Measurements from ENCODE around the gene NGRN. TPM values are rescaled to one million over a fixed set of nuclear protein-coding genes. Genes with fewer than 3 reads are reported as not detected.
"Not testable (repeated sequence)": the region's sequence is repeated elsewhere in the genome, so short reads cannot be mapped to it uniquely, and the experiment has no call there.

Gene NGRN
- total and polyA plus RNA-seq, 2 donors (not counting 1 experiment from before 2014, with no cell fraction given): 23.1 to 45.5 TPM

- CTCF ChIA-PET: interaction anchor here (1.6 kb wide), 1 partner anchor 38 kb away, joined by 3 read pairs; no protein-coding TSS in a partner anchor
- Histone ChIP-seq H3K36me3 (replicated peaks in 1 of 2; ENCODE audit: control extremely low read depth in 1 of 2, control insufficient read depth in 1 of 2, extremely low read depth in 1 of 2, insufficient read depth in 2 of 2, low read length in 1 of 2) (no peaks in the 10 kb centered on the region), H3K4me2 (replicated peaks; ENCODE audit: low read depth, low read length, poor library complexity, severe bottlenecking) (no peak overlapping the region), H3K27me3 (replicated peaks in 1 of 4; ENCODE audit: control extremely low read depth in 1 of 4, control insufficient read depth in 3 of 4, insufficient read depth in 4 of 4, low read length in 3 of 4) (no peaks in the 10 kb centered on the region), H2AFZ (ENCODE audit: insufficient read depth, low read depth, low read length, poor library complexity, severe bottlenecking) (no peak overlapping the region), H3K79me2 (ENCODE audit: control insufficient read depth, insufficient read depth, low read length) (peaks cover 4% of the 10 kb centered on the region), H3K27ac (ENCODE audit: low read length in 2 of 2) (no peak overlapping the region), H3K9ac (ENCODE audit: low read length) (no peak overlapping the region), H3K9me3 (ENCODE audit: control extremely low read depth in 1 of 3, control insufficient read depth in 2 of 3, insufficient read depth in 1 of 3, low read length in 2 of 3) (no peaks in the 10 kb centered on the region), H3K4me1 (ENCODE audit: control insufficient read depth in 2 of 2, insufficient read depth in 2 of 2, low read length in 2 of 2) (peaks cover 9 to 10% of the 10 kb centered on the region in 2 donors), H3K4me3 (ENCODE audit: control extremely low read depth in 1 of 5, extremely low read depth in 1 of 5, insufficient read depth in 1 of 5, low read depth in 2 of 5, low read length in 4 of 5) (no peak overlapping the region), H4K20me1 (ENCODE audit: control insufficient read depth, insufficient read depth, low read length, poor library complexity, severe bottlenecking) (no peaks in the 10 kb centered on the region)
- TF ChIP-seq EZH2 (IDR thresholded peaks at IDR 0.05; ENCODE audit: borderline replicate concordance, insufficient read depth, low read depth, low read length, poor library complexity, severe bottlenecking): no peak
- TF ChIP-seq, protein P1, sequence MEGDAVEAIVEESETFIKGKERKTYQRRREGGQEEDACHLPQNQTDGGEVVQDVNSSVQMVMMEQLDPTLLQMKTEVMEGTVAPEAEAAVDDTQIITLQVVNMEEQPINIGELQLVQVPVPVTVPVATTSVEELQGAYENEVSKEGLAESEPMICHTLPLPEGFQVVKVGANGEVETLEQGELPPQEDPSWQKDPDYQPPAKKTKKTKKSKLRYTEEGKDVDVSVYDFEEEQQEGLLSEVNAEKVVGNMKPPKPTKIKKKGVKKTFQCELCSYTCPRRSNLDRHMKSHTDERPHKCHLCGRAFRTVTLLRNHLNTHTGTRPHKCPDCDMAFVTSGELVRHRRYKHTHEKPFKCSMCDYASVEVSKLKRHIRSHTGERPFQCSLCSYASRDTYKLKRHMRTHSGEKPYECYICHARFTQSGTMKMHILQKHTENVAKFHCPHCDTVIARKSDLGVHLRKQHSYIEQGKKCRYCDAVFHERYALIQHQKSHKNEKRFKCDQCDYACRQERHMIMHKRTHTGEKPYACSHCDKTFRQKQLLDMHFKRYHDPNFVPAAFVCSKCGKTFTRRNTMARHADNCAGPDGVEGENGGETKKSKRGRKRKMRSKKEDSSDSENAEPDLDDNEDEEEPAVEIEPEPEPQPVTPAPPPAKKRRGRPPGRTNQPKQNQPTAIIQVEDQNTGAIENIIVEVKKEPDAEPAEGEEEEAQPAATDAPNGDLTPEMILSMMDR (IDR thresholded peaks at IDR 0.05): no peak
- no peak overlapping the region for H3K4me3 Mint-ChIP-seq
- no peaks in the 10 kb centered on the region for H3K27me3 Mint-ChIP-seq
- no peak for ATAC-seq (ENCODE audit: low read depth)
- POLR2A ChIA-PET: no interaction called here
- no CpG with 5 or more reads among the region's 5 CpGs for WGBS (ENCODE audit: insufficient coverage)
- no peak for DNase-seq
- H3K9me3 Mint-ChIP-seq (ENCODE audit: insufficient read depth): no peaks in the 10 kb centered on the region
- intact Hi-C loops (cut with micrococcal nuclease): no loop called here
- no peak overlapping the region for H3K27ac Mint-ChIP-seq
- H3K4me1 Mint-ChIP-seq: peaks cover 9% of the 10 kb centered on the region
Observed at GRCh38 chr15:90259524-90259923, 5.9 kb upstream of the NGRN start.

DNA sequence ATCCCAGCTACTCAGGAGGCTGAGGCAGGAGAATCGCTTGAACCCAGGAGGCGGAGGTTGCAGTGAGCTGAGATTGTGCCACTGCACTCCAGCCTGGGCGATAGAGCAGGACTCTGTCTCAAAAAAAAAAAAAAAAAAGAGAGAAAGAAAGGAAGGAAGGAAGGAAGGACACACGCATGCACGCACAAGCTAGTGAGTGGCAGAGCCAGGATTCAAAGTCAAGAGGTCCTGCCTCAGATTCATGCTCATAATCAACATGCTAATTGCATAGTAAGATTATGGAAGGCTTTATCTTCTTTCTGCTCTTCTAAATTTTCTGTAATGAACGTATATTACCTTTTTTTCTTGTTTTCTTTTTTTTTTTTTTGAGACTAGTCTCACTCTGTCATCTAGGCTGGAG, 4.7 kb upstream of the NGRN start:
- H3K9me3 Mint-ChIP-seq (ENCODE audit: insufficient read depth); ATAC-seq (ENCODE audit: low read depth); H3K27ac ChIP-seq (ENCODE audit: low read length in 2 of 2); H3K27me3 ChIP-seq (replicated peaks in 1 of 4; ENCODE audit: control extremely low read depth in 1 of 4, control insufficient read depth in 3 of 4, insufficient read depth in 4 of 4, low read length in 3 of 4); H4K20me1 ChIP-seq (ENCODE audit: control insufficient read depth, insufficient read depth, low read length, poor library complexity, severe bottlenecking); DNase-seq; H3K4me3 Mint-ChIP-seq; H3K9me3 ChIP-seq (ENCODE audit: control extremely low read depth in 1 of 3, control insufficient read depth in 2 of 3, insufficient read depth in 1 of 3, low read length in 2 of 3); H3K9ac ChIP-seq (ENCODE audit: low read length); H3K79me2 ChIP-seq (ENCODE audit: control insufficient read depth, insufficient read depth, low read length); H3K4me2 ChIP-seq (replicated peaks; ENCODE audit: low read depth, low read length, poor library complexity, severe bottlenecking); H3K27me3 Mint-ChIP-seq; intact Hi-C loops (cut with micrococcal nuclease); H3K27ac Mint-ChIP-seq; H3K36me3 ChIP-seq (replicated peaks in 1 of 2; ENCODE audit: control extremely low read depth in 1 of 2, control insufficient read depth in 1 of 2, extremely low read depth in 1 of 2, insufficient read depth in 2 of 2, low read length in 1 of 2); H2AFZ ChIP-seq (ENCODE audit: insufficient read depth, low read depth, low read length, poor library complexity, severe bottlenecking); H3K4me3 ChIP-seq (ENCODE audit: control extremely low read depth in 1 of 5, extremely low read depth in 1 of 5, insufficient read depth in 1 of 5, low read depth in 2 of 5, low read length in 4 of 5); POLR2A ChIA-PET: not testable (repeated sequence)
- CTCF ChIA-PET: interaction anchor here (0.7 to 1.6 kb wide), 3 partner anchors 39 to 741 kb away, joined by 3 to 4 read pairs (median 3); no protein-coding TSS in a partner anchor
- peaks cover 14 to 16% of the 10 kb centered on the region in 2 donors for H3K4me1 ChIP-seq (ENCODE audit: control insufficient read depth in 2 of 2, insufficient read depth in 2 of 2, low read length in 2 of 2)
- H3K4me1 Mint-ChIP-seq: peaks cover 19% of the 10 kb centered on the region
- WGBS (ENCODE audit: insufficient coverage): no CpG with 5 or more reads among the region's 6 CpGs
